NCI-H526 treated with DMSO at 0.1 percent for 48 hours (cell line): ENCODE results near the gene PLXNC1.

Source experiments
- DNase-seq: peaks from one replicate; lab custom pipeline; 2025; lab: John Stamatoyannopoulos, UW

PLXNC1 gene

GRCh38 chr12:94162108-94162507 lies 13.7 kb downstream of the PLXNC1 start:
- DNase-seq, result no peak

GRCh38 chr12:94163850-94164249 lies 15.5 kb downstream of the PLXNC1 start:
- DNase-seq, result no peak

- DNase-seq, result no peak
Measured at GRCh38 chr12:94165138-94165537, 16.8 kb downstream of the PLXNC1 start.

- DNase-seq, result no peak
Measured at GRCh38 chr12:94165670-94166364, 17.4 kb downstream of the PLXNC1 start.

- no peak for DNase-seq
Measured at GRCh38 chr12:94167071-94167755, 18.8 kb downstream of the PLXNC1 start.

GRCh38 chr12:94167756-94168416 lies 19.5 kb downstream of the PLXNC1 start:
- DNase-seq, result no peak

- no peak for DNase-seq
Measured at GRCh38 chr12:94169495-94169894, 21.1 kb downstream of the PLXNC1 start.

DNA sequence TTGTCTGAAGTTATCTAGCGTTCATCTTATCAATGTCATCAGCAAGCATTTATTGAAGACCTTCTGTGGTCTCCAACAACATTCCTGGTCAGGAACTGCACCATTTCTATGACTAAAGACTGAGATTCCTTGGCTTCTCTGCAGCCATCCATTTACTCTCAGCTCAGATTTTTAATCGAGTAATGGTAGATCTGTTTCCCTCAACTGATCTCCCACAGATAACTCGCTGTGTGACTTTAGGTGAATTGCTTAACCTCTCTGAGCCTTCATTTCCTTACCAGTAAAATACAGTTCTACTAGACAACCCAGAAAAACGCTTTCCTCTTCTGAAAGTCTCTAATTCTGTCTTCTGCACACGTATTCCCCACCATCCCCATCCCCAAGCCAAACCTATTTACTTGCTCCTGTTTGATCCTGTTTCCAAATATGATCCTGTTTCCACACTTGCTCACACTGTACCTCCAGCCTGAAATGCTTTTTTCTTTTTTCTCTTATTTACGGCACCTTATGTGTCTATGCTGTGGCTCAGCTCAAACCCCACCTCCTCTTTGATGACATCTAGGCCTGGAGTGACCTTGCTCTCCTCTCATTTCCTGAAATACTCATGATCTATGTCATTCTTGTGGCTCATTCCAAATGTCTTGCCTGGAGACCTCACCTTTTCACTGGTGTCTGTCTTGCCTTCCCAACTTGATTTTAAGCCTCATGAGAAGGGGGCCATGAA lies 21.8 kb downstream of the PLXNC1 start:
- DNase-seq, result no peak

DNA sequence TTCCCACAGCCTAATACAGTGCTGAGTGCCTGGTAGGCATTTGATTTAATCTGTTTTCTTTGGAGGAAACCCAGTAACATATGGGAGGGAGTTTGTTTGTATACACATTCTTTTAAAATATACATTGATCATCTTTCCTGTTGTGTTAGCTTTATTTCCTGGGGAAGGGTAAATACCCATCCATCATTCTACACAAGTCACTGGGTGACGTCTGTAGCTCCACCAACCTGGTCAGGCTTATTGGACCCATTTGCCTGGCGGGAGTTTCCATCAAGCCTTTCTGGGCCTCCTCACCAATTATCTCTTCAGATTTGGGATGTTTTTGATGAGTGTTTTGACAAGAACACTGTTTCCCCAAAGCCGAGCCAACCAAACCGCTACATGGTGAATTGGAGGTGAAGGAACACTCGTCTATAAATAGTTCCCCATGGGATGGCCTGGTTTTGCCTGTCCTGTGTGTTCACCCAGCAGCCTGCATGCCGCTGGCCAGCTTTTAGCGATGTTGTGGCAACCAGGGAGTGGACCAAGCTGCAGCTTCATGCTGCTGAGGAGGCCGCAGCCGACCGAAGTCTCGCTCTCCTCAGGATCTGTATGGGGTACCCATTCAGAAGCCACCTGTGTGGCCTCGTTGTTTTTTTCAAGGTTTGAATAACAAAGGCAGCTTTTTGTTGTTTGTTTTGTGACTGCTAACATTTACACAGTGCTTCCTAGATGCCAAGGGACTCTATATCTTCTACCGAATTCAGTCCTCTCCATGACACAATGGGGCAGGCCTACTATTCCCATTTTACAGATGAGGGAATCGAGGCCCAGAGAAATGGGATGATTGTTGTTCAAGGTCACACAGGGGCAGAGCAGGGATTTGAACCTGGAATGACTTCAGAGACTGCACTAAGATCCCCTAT lies 22.6 kb downstream of the PLXNC1 start:
- no peak for DNase-seq

- no peak for DNase-seq
Measured at GRCh38 chr12:94171595-94171930, 23.2 kb downstream of the PLXNC1 start.

DNA sequence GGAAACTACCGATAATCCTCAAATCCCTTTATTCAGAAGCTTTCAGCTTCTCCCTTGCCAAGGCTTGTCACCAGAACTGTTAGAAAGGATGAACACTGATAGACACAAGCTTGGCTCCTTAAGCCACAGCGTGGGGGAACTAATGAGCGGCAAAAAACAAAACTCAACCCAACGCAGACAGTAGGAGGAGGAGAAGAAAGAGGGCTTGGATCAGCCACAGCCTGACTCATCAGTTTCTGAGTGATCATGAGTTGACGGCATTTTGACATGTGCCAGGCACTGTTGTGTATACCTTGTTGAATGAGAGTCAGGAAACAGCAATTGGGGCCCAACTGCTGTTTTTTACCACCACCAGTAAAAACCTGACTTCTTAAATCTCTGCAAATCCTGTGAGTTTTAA lies 23.7 kb downstream of the PLXNC1 start:
- no peak for DNase-seq

- DNase-seq, result no peak
Measured at GRCh38 chr12:94172973-94173372, 24.6 kb downstream of the PLXNC1 start.

GRCh38 chr12:94173660-94174265 lies 25.4 kb downstream of the PLXNC1 start:
- DNase-seq, result no peak

GRCh38 chr12:94174576-94174975 lies 26.2 kb downstream of the PLXNC1 start:
- DNase-seq, result no peak

- DNase-seq, result no peak
Measured at GRCh38 chr12:94175763-94176668, 27.6 kb downstream of the PLXNC1 start.

- DNase-seq, result no peak
Measured at GRCh38 chr12:94178054-94178453, 29.7 kb downstream of the PLXNC1 start.

- DNase-seq, result no peak
Measured at GRCh38 chr12:94178882-94179281, 30.5 kb downstream of the PLXNC1 start.

GRCh38 chr12:94179723-94180122 lies 31.3 kb downstream of the PLXNC1 start:
- DNase-seq, result no peak

DNA sequence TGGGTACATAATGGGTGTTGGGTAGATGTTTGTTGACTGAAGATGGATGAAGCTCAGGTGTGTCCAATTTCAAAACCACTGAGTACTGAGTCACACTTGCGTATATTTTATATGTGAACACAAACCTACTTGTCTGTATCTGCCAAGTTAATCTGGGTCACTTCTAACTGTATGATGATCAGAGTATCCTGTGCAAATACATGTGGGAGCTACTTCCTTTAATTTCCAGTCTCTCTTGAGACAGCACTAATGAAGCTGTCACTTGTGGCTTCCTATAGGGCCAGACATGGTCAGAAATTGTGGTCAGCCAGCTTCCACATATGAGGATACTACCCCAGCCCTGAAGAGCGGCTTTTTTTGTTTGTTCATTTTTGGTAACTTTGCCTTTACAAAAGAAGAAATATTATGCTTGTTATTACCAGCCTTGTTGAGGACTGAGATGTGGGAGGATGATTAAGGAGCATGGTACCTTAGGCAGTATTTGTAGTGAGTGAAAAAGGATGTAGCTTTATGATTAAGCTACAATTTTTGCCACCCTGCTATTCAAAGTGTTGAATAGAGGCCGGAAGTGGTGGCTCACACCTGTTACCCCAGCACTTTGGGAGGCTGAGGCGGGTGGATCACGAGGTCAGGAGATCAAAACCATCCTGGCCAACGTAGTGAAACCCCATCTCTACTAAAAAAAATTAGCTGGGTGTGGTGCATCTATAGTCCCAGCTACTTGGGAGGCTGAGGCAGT lies 32.4 kb downstream of the PLXNC1 start:
- no peak for DNase-seq
